Prostate gland (tissue), 2 donors: Measurements from ENCODE around the gene DNAJC3. TPM values are rescaled to one million over a fixed set of nuclear protein-coding genes. Genes with fewer than 3 reads are reported as not detected.

Experiments used
- DNase-seq: peaks from one replicate; pipeline ENCODE4 v3.0.0-alpha.2; 2019; ENCODE audit warnings: low spot score
- H3K27ac ChIP-seq, 2 donors: fragments of 200-600 bp; sonication (generic); 2 replicates each; pipeline ENCODE4 v1.5.1; 2017 to 2019
- H3K27me3 ChIP-seq: fragments of 200-600 bp; sonication (generic); replicated peaks from 2 replicates; pipeline ENCODE4 v1.5.1; 2019; ENCODE audit not compliant: insufficient read depth
- H3K36me3 ChIP-seq, 2 donors: fragments of 200-600 bp; sonication (generic); 1 replicate in 1 of 2; 2 replicates in 1 of 2; pipeline versions ENCODE4 v1.5.1 to v1.8.1; 2017 to 2019
- H3K4me1 ChIP-seq: fragments of 200-600 bp; sonication (generic); replicated peaks from 2 replicates; pipeline ENCODE4 v1.5.1; 2019
- H3K4me3 ChIP-seq, 2 donors: fragments of 200-600 bp; sonication (generic); 2 replicates each; pipeline ENCODE4 v1.5.1; 2017 to 2019
- H3K9me3 ChIP-seq: fragments of 200-600 bp; sonication (generic); 2 replicates; pipeline ENCODE4 v1.5.1; 2017
- CTCF ChIP-seq, 4 experiments: fragments of 200-600 bp in 2 of 4; fragments of 450-650 bp in 2 of 4; sonication (generic) in 2 of 4; IDR thresholded peaks; 1 replicate in 3 of 4; 2 replicates in 1 of 4; pipeline ENCODE4 v1.5.1; 2016 to 2019; ENCODE audit warnings: antibody characterized with exemption in 4 of 4, mild to moderate bottlenecking in 2 of 4, moderate library complexity in 2 of 4
- POLR2A ChIP-seq: fragments of 450-650 bp; IDR thresholded peaks from one replicate; pipeline ENCODE4 v1.6.1; 2016; ENCODE audit warnings: antibody characterized with exemption, mild to moderate bottlenecking
- POLR2AphosphoS5 ChIP-seq: sonication (generic); formaldehyde crosslinking; IDR thresholded peaks from one replicate; pipeline ENCODE4 v1.6.1; 2017; ENCODE audit warnings: antibody characterized with exemption
- WGBS: methylation state at CpG from one replicate; pipeline ENCODE4 v1.1.5; 2018; 5-methylcytosine and 5-hydroxymethylcytosine counted together
- intact Hi-C: fragments of 100-400 bp; cut with DNase I; formaldehyde crosslinking; loops from one replicate; pipeline ENCODE4 v1.14.2; 2022
- total RNA-seq, 2 donors: library from RNA; depleted of rRNA; stranded (reverse); fragments of >200 nt; gene quantifications; one replicate each; pipeline ENCODE4 v1.1.0, GENCODE V29; 2016

Gene DNAJC3
- total RNA-seq, 2 donors from 2014 or later = 44.7 to 106 TPM

GRCh38 chr13:95671597-95671996 lies 5.3 kb upstream of the DNAJC3 start:
- WGBS = 96% methylated on average over 5 of the region's 5 CpGs
- Histone ChIP-seq H3K27ac (no peak overlapping the region), H3K36me3 (no peaks in the 10 kb centered on the region), H3K27me3 (no peaks in the 10 kb centered on the region), H3K4me1 (no peaks in the 10 kb centered on the region), H3K9me3 (no peaks in the 10 kb centered on the region), H3K4me3 (no peak overlapping the region)
- intact Hi-C loops = no loop called here
- no peak for DNase-seq
- no peak for TF ChIP-seq CTCF (IDR thresholded peaks at IDR 0.05)
- TF ChIP-seq POLR2AphosphoS5 = no peak
- no peak for TF ChIP-seq POLR2A

- TF ChIP-seq POLR2AphosphoS5 (no peak), POLR2A (no peak), CTCF (IDR thresholded peaks at IDR 0.05) (no peak)
- intact Hi-C loops = loop anchor here (1.0 kb wide), 1 partner anchor 32 kb away; the partner anchor contains the start of gene DZIP1
Measured at GRCh38 chr13:95676105-95676761, 706 bp upstream of the DNAJC3 start.

GRCh38 chr13:95677564-95678266 lies 776 bp downstream of the DNAJC3 start:
- peak overlapping the region; percentile 62 to 89 for H3K4me3 ChIP-seq
- H3K9me3 ChIP-seq = no peaks in the 10 kb centered on the region
- under 1% methylated on average over 30 of the region's 30 CpGs for WGBS
- no peaks in the 10 kb centered on the region for H3K27me3 ChIP-seq
- intact Hi-C loops = no loop called here
- no peaks in the 10 kb centered on the region for H3K36me3 ChIP-seq
- TF ChIP-seq CTCF (IDR thresholded peaks at IDR 0.05) (no peak), POLR2A (no peak), POLR2AphosphoS5 (no peak)
- peak; percentile 8 for DNase-seq
- H3K4me1 ChIP-seq = no peaks in the 10 kb centered on the region
- H3K27ac ChIP-seq = peak overlapping the region; percentile 92 to 94

More at GRCh38 chr13:95676105-95676761, 706 bp upstream of the DNAJC3 start:
- H3K4me3 ChIP-seq = peak overlapping the region; percentile 62 to 89
- H3K36me3 ChIP-seq = no peaks in the 10 kb centered on the region
- peak; percentile 24 for DNase-seq
- under 1% methylated on average over 32 of the region's 32 CpGs for WGBS
- no peaks in the 10 kb centered on the region for H3K27me3 ChIP-seq
- no peaks in the 10 kb centered on the region for H3K4me1 ChIP-seq
- no peaks in the 10 kb centered on the region for H3K9me3 ChIP-seq
- H3K27ac ChIP-seq = peak overlapping the region; percentile 92 to 94

GRCh38 chr13:95678967-95679366 lies 2.0 kb downstream of the DNAJC3 start:
- no peaks in the 10 kb centered on the region for H3K36me3 ChIP-seq
- intact Hi-C loops = no loop called here
- no peak for DNase-seq
- no peak overlapping the region for H3K4me3 ChIP-seq
- H3K4me1 ChIP-seq = no peaks in the 10 kb centered on the region
- WGBS = 74% methylated on average over 4 of the region's 4 CpGs
- H3K27me3 ChIP-seq = no peaks in the 10 kb centered on the region
- TF ChIP-seq POLR2A (no peak), POLR2AphosphoS5 (no peak), CTCF (IDR thresholded peaks at IDR 0.05) (no peak)
- H3K9me3 ChIP-seq = no peaks in the 10 kb centered on the region
- no peak overlapping the region for H3K27ac ChIP-seq
